Astrocyte (in vitro differentiated cells and primary cell): ENCODE data around the gene GLB1L3. TPM values are rescaled to one million over a fixed set of nuclear protein-coding genes. Genes with fewer than 3 reads are reported as not detected.
A peak's percentile ranks its signal among the peaks of the same experiment; 100 is the strongest.

ENCODE experiments used
- DNase-seq: peaks from one replicate; pipeline ENCODE4 v3.0.0-alpha.2; 2010; ENCODE audit warnings: low read depth
- FAIRE-seq: peaks from 2 replicates; lab custom pipeline; 2011; peaks lifted over from hg19 to GRCh38; lab: Jason Lieb, UNC
- H2AFZ ChIP-seq: 2 replicates; pipeline ENCODE4 v1.6.0; 2012; ENCODE audit warnings: low read depth, low read length, inconsistent platforms
- H3K27ac ChIP-seq: 2 replicates; pipeline ENCODE4 v1.5.1; 2011; ENCODE audit warnings: low read depth, low read length, inconsistent platforms
- H3K27me3 ChIP-seq: 2 replicates; pipeline ENCODE4 v1.6.0; 2011; ENCODE audit warnings: low read length, inconsistent platforms; ENCODE audit not compliant: insufficient read depth
- H3K36me3 ChIP-seq: 2 replicates; pipeline ENCODE4 v1.5.1; 2011; ENCODE audit warnings: low read length, inconsistent platforms; ENCODE audit not compliant: insufficient read depth
- H3K4me1 ChIP-seq: 2 replicates; pipeline ENCODE4 v1.5.1; 2011; ENCODE audit warnings: low read length, inconsistent platforms; ENCODE audit not compliant: insufficient read depth
- H3K4me2 ChIP-seq: 2 replicates; pipeline ENCODE4 v1.6.0; 2012; ENCODE audit warnings: low read length, inconsistent platforms
- H3K4me3 ChIP-seq: 2 replicates; pipeline ENCODE4 v1.5.1; 2011; ENCODE audit warnings: low read depth, mild to moderate bottlenecking, low read length, inconsistent platforms; ENCODE audit not compliant: insufficient read depth
- H3K79me2 ChIP-seq: 2 replicates; pipeline ENCODE4 v1.6.0; 2012; ENCODE audit warnings: mild to moderate bottlenecking, low read length, inconsistent platforms; ENCODE audit not compliant: insufficient read depth
- H3K9ac ChIP-seq: 2 replicates; pipeline ENCODE4 v1.6.0; 2012; ENCODE audit warnings: mild to moderate bottlenecking, low read length, inconsistent platforms
- H3K9me3 ChIP-seq: 2 replicates; pipeline ENCODE4 v1.5.1; 2012; ENCODE audit warnings: low read depth, mild to moderate bottlenecking, low read length, inconsistent platforms; ENCODE audit not compliant: insufficient read depth
- H4K20me1 ChIP-seq: 2 replicates; pipeline ENCODE4 v1.6.0; 2012; ENCODE audit warnings: low read length, inconsistent platforms; ENCODE audit not compliant: insufficient read depth
- H3K27ac Mint-ChIP-seq: one replicate; pipeline ENCODE4 v1.8.0; 2021; ENCODE audit warnings: mild to moderate bottlenecking, mixed read lengths; ENCODE audit not compliant: unreplicated experiment
- H3K27me3 Mint-ChIP-seq: one replicate; pipeline ENCODE4 v1.8.0; 2021; ENCODE audit warnings: low read depth, mixed read lengths; ENCODE audit not compliant: unreplicated experiment
- H3K36me3 Mint-ChIP-seq: one replicate; pipeline ENCODE4 v1.8.0; 2021; ENCODE audit warnings: low read depth, mixed read lengths; ENCODE audit not compliant: unreplicated experiment
- H3K4me1 Mint-ChIP-seq: one replicate; pipeline ENCODE4 v1.8.0; 2021; ENCODE audit warnings: low read depth, mixed read lengths; ENCODE audit not compliant: unreplicated experiment
- H3K4me3 Mint-ChIP-seq: one replicate; pipeline ENCODE4 v1.8.0; 2021; ENCODE audit warnings: mild to moderate bottlenecking, moderate library complexity, mixed read lengths; ENCODE audit not compliant: unreplicated experiment
- H3K9me3 Mint-ChIP-seq: one replicate; pipeline ENCODE4 v1.8.0; 2021; ENCODE audit warnings: mild to moderate bottlenecking, mixed read lengths; ENCODE audit not compliant: unreplicated experiment
- CTCF ChIP-seq: IDR thresholded peaks from 2 replicates; pipeline ENCODE4 v1.5.1; 2011; ENCODE audit warnings: low read depth, mild to moderate bottlenecking, inconsistent platforms, low read length, moderate library complexity; ENCODE audit not compliant: insufficient read depth
- EZH2 ChIP-seq: IDR thresholded peaks from 2 replicates; pipeline ENCODE4 v1.6.1; 2012; ENCODE audit warnings: mild to moderate bottlenecking, low read length, inconsistent platforms; ENCODE audit not compliant: insufficient read depth
- total RNA-seq: library from RNA; stranded (reverse); gene quantifications from 2 replicates; pipeline ENCODE4 v1.2.1, GENCODE V29; 2021

The GLB1L3 gene
- total RNA-seq, 1 donor from 2014 or later = 0.20 TPM

- peaks cover 21% of the 10 kb centered on the region for H3K4me1 Mint-ChIP-seq
- Histone ChIP-seq H3K27ac (no peak overlapping the region), H3K4me3 (no peak overlapping the region), H3K27me3 (peaks cover 14% of the 10 kb centered on the region), H3K4me1 (peaks cover 7% of the 10 kb centered on the region), H3K4me2 (peak overlapping the region; percentile 35), H3K9ac (no peak overlapping the region), H3K9me3 (no peaks in the 10 kb centered on the region), H4K20me1 (peaks cover 13% of the 10 kb centered on the region), H3K36me3 (no peaks in the 10 kb centered on the region), H2AFZ (no peak overlapping the region), H3K79me2 (no peaks in the 10 kb centered on the region)
- no peak for TF ChIP-seq EZH2
- TF ChIP-seq CTCF = no peak
- no peaks in the 10 kb centered on the region for H3K9me3 Mint-ChIP-seq
- no peak for FAIRE-seq
- peaks cover 3% of the 10 kb centered on the region for H3K36me3 Mint-ChIP-seq
- H3K27me3 Mint-ChIP-seq = peaks cover 11% of the 10 kb centered on the region
- no peak overlapping the region for H3K4me3 Mint-ChIP-seq
- H3K27ac Mint-ChIP-seq = no peak overlapping the region
- no peak for DNase-seq
These were observed 9.7 kb upstream of the GLB1L3 start for GRCh38 chr11:134266440-134266839.

GRCh38 chr11:134266841-134267251 is 9.3 kb upstream of the GLB1L3 start:
- Mint-ChIP-seq H3K4me3 (no peak overlapping the region), H3K27ac (peak overlapping the region; percentile 75)
- peak; percentile 81 for FAIRE-seq

More at GRCh38 chr11:134266841-134267251, 9.3 kb upstream of the GLB1L3 start:
- Histone ChIP-seq H3K4me1 (peaks cover 7% of the 10 kb centered on the region), H2AFZ (no peak overlapping the region), H3K36me3 (no peaks in the 10 kb centered on the region), H3K9ac (no peak overlapping the region), H3K27me3 (peaks cover 18% of the 10 kb centered on the region), H3K4me2 (peak overlapping the region; percentile 35), H3K27ac (no peak overlapping the region), H3K9me3 (no peaks in the 10 kb centered on the region), H3K4me3 (no peak overlapping the region), H4K20me1 (peaks cover 9% of the 10 kb centered on the region), H3K79me2 (no peaks in the 10 kb centered on the region)
- TF ChIP-seq CTCF (no peak), EZH2 (no peak)
- peak; percentile 84 for DNase-seq
- Mint-ChIP-seq H3K4me1 (peaks cover 21% of the 10 kb centered on the region), H3K9me3 (no peaks in the 10 kb centered on the region), H3K36me3 (peaks cover 3% of the 10 kb centered on the region), H3K27me3 (peaks cover 15% of the 10 kb centered on the region)
